Measurements from ENCODE around the gene SMAD7. TPM values are rescaled to one million over a fixed set of nuclear protein-coding genes. Genes with fewer than 3 reads are reported as not detected.

The SMAD7 gene
- total RNA-seq, 1 donor from 2014 or later = 77.6 TPM

- TF ChIP-seq, protein P1, sequence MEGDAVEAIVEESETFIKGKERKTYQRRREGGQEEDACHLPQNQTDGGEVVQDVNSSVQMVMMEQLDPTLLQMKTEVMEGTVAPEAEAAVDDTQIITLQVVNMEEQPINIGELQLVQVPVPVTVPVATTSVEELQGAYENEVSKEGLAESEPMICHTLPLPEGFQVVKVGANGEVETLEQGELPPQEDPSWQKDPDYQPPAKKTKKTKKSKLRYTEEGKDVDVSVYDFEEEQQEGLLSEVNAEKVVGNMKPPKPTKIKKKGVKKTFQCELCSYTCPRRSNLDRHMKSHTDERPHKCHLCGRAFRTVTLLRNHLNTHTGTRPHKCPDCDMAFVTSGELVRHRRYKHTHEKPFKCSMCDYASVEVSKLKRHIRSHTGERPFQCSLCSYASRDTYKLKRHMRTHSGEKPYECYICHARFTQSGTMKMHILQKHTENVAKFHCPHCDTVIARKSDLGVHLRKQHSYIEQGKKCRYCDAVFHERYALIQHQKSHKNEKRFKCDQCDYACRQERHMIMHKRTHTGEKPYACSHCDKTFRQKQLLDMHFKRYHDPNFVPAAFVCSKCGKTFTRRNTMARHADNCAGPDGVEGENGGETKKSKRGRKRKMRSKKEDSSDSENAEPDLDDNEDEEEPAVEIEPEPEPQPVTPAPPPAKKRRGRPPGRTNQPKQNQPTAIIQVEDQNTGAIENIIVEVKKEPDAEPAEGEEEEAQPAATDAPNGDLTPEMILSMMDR (IDR thresholded peaks at IDR 0.05; ENCODE audit: unreplicated experiment) = no peak
- no peak for DNase-seq (ENCODE audit: low spot score in 2 of 2, unreplicated experiment in 2 of 2)
- peaks cover 9% of the 10 kb centered on the region for H3K9me3 Mint-ChIP-seq
- H3K4me3 Mint-ChIP-seq = no peak overlapping the region
- peaks cover 8% of the 10 kb centered on the region for H3K4me1 Mint-ChIP-seq
- no peaks in the 10 kb centered on the region for H3K27me3 Mint-ChIP-seq (ENCODE audit: low read depth)
- H3K27ac Mint-ChIP-seq = no peak overlapping the region
- peaks cover 4% of the 10 kb centered on the region for H3K36me3 Mint-ChIP-seq
Measured at GRCh38 chr18:48909721-48910120, 41.0 kb downstream of the SMAD7 start.

- DNase-seq (ENCODE audit: low spot score in 2 of 2, unreplicated experiment in 2 of 2) = no peak
- Mint-ChIP-seq H3K4me1 (peaks cover 3% of the 10 kb centered on the region), H3K36me3 (peaks cover 12% of the 10 kb centered on the region), H3K4me3 (no peak overlapping the region), H3K27ac (peak overlapping the region; percentile 26), H3K27me3 (ENCODE audit: low read depth) (no peaks in the 10 kb centered on the region), H3K9me3 (peaks cover 17% of the 10 kb centered on the region)
- TF ChIP-seq, protein P1 (IDR thresholded peaks at IDR 0.05; ENCODE audit: unreplicated experiment) = no peak
Measured at GRCh38 chr18:48908916-48909315, 41.8 kb downstream of the SMAD7 start.

GRCh38 chr18:48905513-48905912 is 45.3 kb downstream of the SMAD7 start:
- peaks cover 24% of the 10 kb centered on the region for H3K4me1 Mint-ChIP-seq
- H3K36me3 Mint-ChIP-seq = peaks cover 14% of the 10 kb centered on the region
- no peak overlapping the region for H3K4me3 Mint-ChIP-seq
- H3K27me3 Mint-ChIP-seq (ENCODE audit: low read depth) = no peaks in the 10 kb centered on the region
- TF ChIP-seq, protein P1 (IDR thresholded peaks at IDR 0.05; ENCODE audit: unreplicated experiment) = no peak
- H3K27ac Mint-ChIP-seq = no peak overlapping the region
- peaks cover 18% of the 10 kb centered on the region for H3K9me3 Mint-ChIP-seq
- no peak for DNase-seq (ENCODE audit: low spot score in 2 of 2, unreplicated experiment in 2 of 2)

DNA sequence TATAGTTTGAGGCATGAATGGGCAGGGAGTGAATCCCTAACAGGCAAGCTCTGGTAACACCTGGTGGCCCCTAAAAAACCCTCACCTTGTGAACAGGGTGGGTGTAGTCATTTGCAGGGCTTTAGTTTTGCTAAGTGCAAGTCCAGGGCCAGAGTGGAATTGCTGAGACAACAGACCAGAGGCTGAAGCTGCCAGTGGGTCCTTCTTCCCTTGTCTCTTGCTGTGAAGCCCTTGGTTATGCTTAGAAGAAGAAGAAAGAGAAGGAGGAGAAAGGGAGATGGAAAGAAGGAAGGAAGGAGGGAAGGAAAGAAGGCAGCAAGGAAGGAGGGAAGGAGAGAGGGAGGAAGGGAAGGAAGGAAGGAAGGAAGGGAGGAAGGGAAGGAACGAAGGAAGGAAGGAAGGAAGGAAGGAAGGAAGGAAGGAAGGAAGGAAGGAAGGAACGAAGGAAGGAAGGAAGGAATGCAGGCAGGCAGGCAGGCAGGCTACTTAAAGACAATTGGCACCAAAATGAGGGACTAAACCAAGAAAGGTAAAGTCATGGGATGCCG is 45.8 kb downstream of the SMAD7 start:
- peaks cover 23% of the 10 kb centered on the region for H3K9me3 Mint-ChIP-seq
- H3K36me3 Mint-ChIP-seq = peaks cover 14% of the 10 kb centered on the region
- no peak for DNase-seq (ENCODE audit: low spot score in 2 of 2, unreplicated experiment in 2 of 2)
- TF ChIP-seq, protein P1 (IDR thresholded peaks at IDR 0.05; ENCODE audit: unreplicated experiment) = no peak
- peaks cover 24% of the 10 kb centered on the region for H3K4me1 Mint-ChIP-seq
- no peak overlapping the region for H3K27ac Mint-ChIP-seq
- no peaks in the 10 kb centered on the region for H3K27me3 Mint-ChIP-seq (ENCODE audit: low read depth)
- no peak overlapping the region for H3K4me3 Mint-ChIP-seq

GRCh38 chr18:48904091-48904490 is 46.7 kb downstream of the SMAD7 start:
- H3K9me3 Mint-ChIP-seq = peaks cover 29% of the 10 kb centered on the region
- H3K27ac Mint-ChIP-seq = peak overlapping the region; percentile 81
- TF ChIP-seq, protein P1 (IDR thresholded peaks at IDR 0.05; ENCODE audit: unreplicated experiment) = no peak
- H3K4me3 Mint-ChIP-seq = no peak overlapping the region
- no peaks in the 10 kb centered on the region for H3K27me3 Mint-ChIP-seq (ENCODE audit: low read depth)
- H3K4me1 Mint-ChIP-seq = peaks cover 24% of the 10 kb centered on the region
- peaks cover 17% of the 10 kb centered on the region for H3K36me3 Mint-ChIP-seq
- DNase-seq (ENCODE audit: low spot score in 2 of 2, unreplicated experiment in 2 of 2) = no peak

All from mesothelial cell of epicardium (in vitro differentiated cells).